ENCODE results near the gene PBX3. TPM values are rescaled to one million over a fixed set of nuclear protein-coding genes. Genes with fewer than 3 reads are reported as not detected.

The PBX3 gene
- total RNA-seq, 2 donors from 2014 or later, result 37.5 to 46.1 TPM

DNA sequence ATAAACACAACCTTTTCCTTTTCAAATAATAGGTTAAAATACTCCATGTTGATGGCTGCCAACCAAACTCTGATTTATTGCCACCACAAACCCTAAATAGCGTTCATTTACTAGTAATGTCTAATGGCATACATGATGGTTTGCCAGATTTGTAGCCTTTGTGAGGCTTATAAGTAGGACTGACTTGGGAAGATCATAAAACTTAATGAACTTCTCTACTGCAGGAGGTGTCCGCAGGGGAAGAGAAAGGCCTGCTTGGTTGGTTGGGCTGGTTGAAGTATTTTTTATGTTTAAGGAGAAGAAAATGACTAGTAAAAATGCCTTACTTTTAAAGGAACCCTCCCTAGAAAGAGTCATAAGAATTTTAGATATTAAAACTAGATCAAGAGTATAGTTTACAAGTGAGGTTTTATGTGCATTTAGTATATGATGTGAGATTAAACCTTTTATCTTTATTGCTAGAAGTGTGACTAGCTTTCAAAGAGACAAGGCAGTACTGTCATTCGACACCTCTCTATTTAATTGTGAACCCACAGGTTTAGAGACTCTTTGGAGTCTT, 5.0 kb downstream of the PBX3 start:
- no peak overlapping the region for H3K27ac ChIP-seq (ENCODE audit: low read depth, low read length)
- Mint-ChIP-seq H3K9me3 (no peaks in the 10 kb centered on the region), H3K27me3 (ENCODE audit: insufficient read depth) (no peaks in the 10 kb centered on the region), H3K27ac (no peak overlapping the region), H3K4me1 (peaks cover 58% of the 10 kb centered on the region), H3K4me3 (no peak overlapping the region), H3K36me3 (ENCODE audit: low read depth) (no peaks in the 10 kb centered on the region)
- DNase-seq, result no peak
- H3K27me3 ChIP-seq (ENCODE audit: control insufficient read depth, insufficient read depth, low read length, poor library complexity, severe bottlenecking), result no peaks in the 10 kb centered on the region
- H3K4me1 ChIP-seq (ENCODE audit: control insufficient read depth, insufficient read depth, low read length), result peaks cover 12% of the 10 kb centered on the region
- no peak for TF ChIP-seq CTCF (conservative IDR thresholded peaks at IDR 0.05)
- no peaks in the 10 kb centered on the region for H3K9me3 ChIP-seq (ENCODE audit: control insufficient read depth, low read length)
- H3K36me3 ChIP-seq (ENCODE audit: control insufficient read depth, insufficient read depth, low read length), result peaks cover 9% of the 10 kb centered on the region
- peak overlapping the region; percentile 13 for H3K4me3 ChIP-seq (ENCODE audit: low read length)
- WGBS, 2 experiments (ENCODE audit: insufficient coverage in 1 of 2, insufficient read length in 1 of 2), result 60 to 82% methylated on average over 1 to 3 of the region's 3 CpGs
- H3K9ac ChIP-seq (ENCODE audit: extremely low read depth, low read length, poor library complexity, severe bottlenecking), result no peak overlapping the region

DNA sequence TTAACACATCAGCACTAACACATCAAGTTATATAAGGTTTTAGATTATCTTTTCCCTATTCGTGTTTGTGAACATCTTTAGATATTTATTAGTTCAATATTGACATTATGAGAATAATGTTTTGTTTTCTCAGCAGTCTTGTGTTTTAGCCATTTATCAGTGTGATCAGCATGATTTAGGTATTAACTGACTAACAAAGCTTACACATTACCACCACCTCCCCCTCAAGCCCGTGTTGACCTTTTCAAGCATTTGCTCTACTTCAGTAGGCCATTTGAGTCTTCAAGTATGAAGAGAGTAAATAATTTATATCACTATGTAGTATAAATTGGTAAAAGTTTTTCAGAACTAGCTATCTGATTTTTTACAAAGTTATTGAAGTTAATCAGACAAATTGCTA, 6.9 kb downstream of the PBX3 start:
- Histone ChIP-seq H3K27me3 (ENCODE audit: control insufficient read depth, insufficient read depth, low read length, poor library complexity, severe bottlenecking) (no peaks in the 10 kb centered on the region), H3K9me3 (ENCODE audit: control insufficient read depth, low read length) (no peaks in the 10 kb centered on the region), H3K4me3 (ENCODE audit: low read length) (peak overlapping the region; percentile 33), H3K27ac (ENCODE audit: low read depth, low read length) (no peak overlapping the region), H3K4me1 (ENCODE audit: control insufficient read depth, insufficient read depth, low read length) (peaks cover 20% of the 10 kb centered on the region), H3K36me3 (ENCODE audit: control insufficient read depth, insufficient read depth, low read length) (peaks cover 9% of the 10 kb centered on the region), H3K9ac (ENCODE audit: extremely low read depth, low read length, poor library complexity, severe bottlenecking) (no peak overlapping the region)
- no peak overlapping the region for H3K27ac Mint-ChIP-seq
- no peak for TF ChIP-seq CTCF (conservative IDR thresholded peaks at IDR 0.05)
- H3K36me3 Mint-ChIP-seq (ENCODE audit: low read depth), result no peaks in the 10 kb centered on the region
- no peak for DNase-seq
- no peak overlapping the region for H3K4me3 Mint-ChIP-seq
- 0% methylated on average over 1 of the region's 2 CpGs; no CpG with 5 or more reads in 1 of the 2 experiments for WGBS, 2 experiments (ENCODE audit: insufficient coverage in 1 of 2, insufficient read length in 1 of 2)
- H3K4me1 Mint-ChIP-seq, result peaks cover 64% of the 10 kb centered on the region
- H3K27me3 Mint-ChIP-seq (ENCODE audit: insufficient read depth), result no peaks in the 10 kb centered on the region
- H3K9me3 Mint-ChIP-seq, result no peaks in the 10 kb centered on the region

GRCh38 chr9:125755340-125755739, 8.2 kb downstream of the PBX3 start:
- no peaks in the 10 kb centered on the region for H3K9me3 Mint-ChIP-seq
- H3K27me3 ChIP-seq (ENCODE audit: control insufficient read depth, insufficient read depth, low read length, poor library complexity, severe bottlenecking), result no peaks in the 10 kb centered on the region
- H3K4me1 ChIP-seq (ENCODE audit: control insufficient read depth, insufficient read depth, low read length), result peaks cover 27% of the 10 kb centered on the region
- WGBS, 2 experiments (ENCODE audit: insufficient coverage in 1 of 2, insufficient read length in 1 of 2), result 51% methylated on average over 1 of the region's 1 CpG; no CpG with 5 or more reads in 1 of the 2 experiments
- H3K36me3 Mint-ChIP-seq (ENCODE audit: low read depth), result no peaks in the 10 kb centered on the region
- H3K9me3 ChIP-seq (ENCODE audit: control insufficient read depth, low read length), result no peaks in the 10 kb centered on the region
- peaks cover 64% of the 10 kb centered on the region for H3K4me1 Mint-ChIP-seq
- no peaks in the 10 kb centered on the region for H3K27me3 Mint-ChIP-seq (ENCODE audit: insufficient read depth)
- no peak for TF ChIP-seq CTCF (conservative IDR thresholded peaks at IDR 0.05)
- H3K4me3 ChIP-seq (ENCODE audit: low read length), result no peak overlapping the region
- DNase-seq, result no peak
- H3K27ac Mint-ChIP-seq, result no peak overlapping the region
- peaks cover 9% of the 10 kb centered on the region for H3K36me3 ChIP-seq (ENCODE audit: control insufficient read depth, insufficient read depth, low read length)
- no peak overlapping the region for H3K27ac ChIP-seq (ENCODE audit: low read depth, low read length)
- no peak overlapping the region for H3K9ac ChIP-seq (ENCODE audit: extremely low read depth, low read length, poor library complexity, severe bottlenecking)
- no peak overlapping the region for H3K4me3 Mint-ChIP-seq
